Gastrocnemius medialis (tissue), 4 donors: Measurements from ENCODE around the gene RNF25.
A peak's percentile ranks its signal among the peaks of the same experiment; 100 is the strongest.

Experiments used
- CTCF ChIP-seq, 5 experiments: fragments of 450-650 bp in 3 of 5; fragments of 200-600 bp in 2 of 5; sonication (generic) in 2 of 5; IDR thresholded peaks in 4 of 5; conservative IDR thresholded peaks in 1 of 5; 1 replicate in 4 of 5; 2 replicates in 1 of 5; pipeline ENCODE4 v1.5.1; 2016 to 2019; ENCODE audit warnings: antibody characterized with exemption in 5 of 5, mild to moderate bottlenecking in 3 of 5, moderate library complexity in 3 of 5
- POLR2A ChIP-seq, 2 donors: fragments of 450-650 bp; IDR thresholded peaks; one replicate each; pipeline ENCODE4 v1.6.1; 2017; ENCODE audit warnings: antibody characterized with exemption in 2 of 2, mild to moderate bottlenecking in 2 of 2, moderate library complexity in 2 of 2

GRCh38 chr2:218648088-218648786 is 23.6 kb downstream of the RNF25 start:
- peak; percentile 54 to 79 (median 71) for TF ChIP-seq CTCF (IDR thresholded peaks at IDR 0.05 in 4 of 5, conservative IDR thresholded peaks at IDR 0.05 in 1 of 5)
- no peak for TF ChIP-seq POLR2A (IDR thresholded peaks at IDR 0.05)
